GF-D8 (cell line): Measurements from ENCODE around the gene NCS1.
"Not testable (repeated sequence)": the region's sequence is repeated elsewhere in the genome, so short reads cannot be mapped to it uniquely, and the experiment has no call there.

Experiments used
- DNase-seq: peaks from one replicate; lab custom pipeline; 2025; lab: John Stamatoyannopoulos, UW

NCS1 gene

GRCh38 chr9:130262771-130263170, 90.6 kb downstream of the NCS1 start:
- DNase-seq, result no peak

- no peak for DNase-seq
Measured at GRCh38 chr9:130263601-130264413, 91.6 kb downstream of the NCS1 start.

- DNase-seq, result no peak
Measured at GRCh38 chr9:130264414-130265350, 92.5 kb downstream of the NCS1 start.

- DNase-seq, result no peak
Measured at GRCh38 chr9:130265431-130266235, 93.4 kb downstream of the NCS1 start, which contains the start of gene HMCN2. Gene HMCN2 (plus strand): TSS chr9:130265760. CDS start chr9:130265879, 119 bp downstream.

GRCh38 chr9:130266236-130267098, 94.3 kb downstream of the NCS1 start:
- DNase-seq, result no peak

GRCh38 chr9:130267930-130268329, 95.7 kb downstream of the NCS1 start:
- no peak for DNase-seq

GRCh38 chr9:130268521-130269211, 96.5 kb downstream of the NCS1 start:
- DNase-seq, result no peak

GRCh38 chr9:130271473-130271872, 99.3 kb downstream of the NCS1 start:
- DNase-seq, result no peak

GRCh38 chr9:130275156-130275555, 103.0 kb downstream of the NCS1 start:
- DNase-seq, result no peak

- DNase-seq, result no peak
Measured at GRCh38 chr9:130276121-130276520, 103.9 kb downstream of the NCS1 start.

GRCh38 chr9:130276955-130277354, 104.8 kb downstream of the NCS1 start:
- no peak for DNase-seq

GRCh38 chr9:130277525-130277924, 105.3 kb downstream of the NCS1 start:
- DNase-seq, result not testable (repeated sequence)

- DNase-seq, result no peak
Measured at GRCh38 chr9:130283539-130284248, 111.5 kb downstream of the NCS1 start.

- DNase-seq, result no peak
Measured at GRCh38 chr9:130284249-130284625, 112.0 kb downstream of the NCS1 start.

GRCh38 chr9:130284690-130285089, 112.5 kb downstream of the NCS1 start:
- no peak for DNase-seq

- no peak for DNase-seq
Measured at GRCh38 chr9:130285271-130285670, 113.1 kb downstream of the NCS1 start.

- no peak for DNase-seq
Measured at GRCh38 chr9:130286072-130286770, 114.0 kb downstream of the NCS1 start.
